NCI-H2029 (cell line): ENCODE measurements around the gene NOL4L.

Source experiments
- DNase-seq: peaks from one replicate; lab custom pipeline; 2025; lab: John Stamatoyannopoulos, UW

NOL4L gene

GRCh38 chr20:32483351-32484224, 101.5 kb downstream of the NOL4L start:
- DNase-seq = peak; percentile 86

GRCh38 chr20:32482442-32483261, 102.5 kb downstream of the NOL4L start:
- no peak for DNase-seq

- no peak for DNase-seq
These were observed 103.0 kb downstream of the NOL4L start for GRCh38 chr20:32482143-32482441.

- DNase-seq = no peak
These were observed 103.6 kb downstream of the NOL4L start for GRCh38 chr20:32481311-32482142.

GRCh38 chr20:32480371-32481241, 104.5 kb downstream of the NOL4L start:
- no peak for DNase-seq

DNA sequence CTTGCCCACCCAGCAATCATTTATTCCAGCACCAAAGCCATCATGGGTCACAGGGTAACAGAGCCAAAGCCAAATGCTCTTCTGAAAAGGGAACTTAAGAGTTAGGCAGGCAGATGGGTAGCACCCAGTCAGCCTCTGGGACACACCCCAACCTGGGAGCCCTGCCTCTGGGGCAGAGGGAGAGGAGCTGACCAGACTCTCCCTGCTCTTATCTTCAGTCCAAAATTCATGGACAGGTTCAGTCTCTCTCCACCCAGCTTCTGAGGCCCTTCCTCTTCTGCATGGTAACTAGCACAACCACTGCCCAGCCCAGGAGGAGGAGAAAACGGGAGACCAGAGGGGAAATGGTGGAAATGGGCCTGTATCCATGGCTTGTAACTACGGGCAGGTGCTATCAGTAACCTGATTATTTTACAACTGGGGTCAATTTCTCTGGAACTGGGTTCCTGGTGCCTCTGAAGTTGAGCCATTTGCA, 105.4 kb downstream of the NOL4L start:
- DNase-seq = no peak

DNA sequence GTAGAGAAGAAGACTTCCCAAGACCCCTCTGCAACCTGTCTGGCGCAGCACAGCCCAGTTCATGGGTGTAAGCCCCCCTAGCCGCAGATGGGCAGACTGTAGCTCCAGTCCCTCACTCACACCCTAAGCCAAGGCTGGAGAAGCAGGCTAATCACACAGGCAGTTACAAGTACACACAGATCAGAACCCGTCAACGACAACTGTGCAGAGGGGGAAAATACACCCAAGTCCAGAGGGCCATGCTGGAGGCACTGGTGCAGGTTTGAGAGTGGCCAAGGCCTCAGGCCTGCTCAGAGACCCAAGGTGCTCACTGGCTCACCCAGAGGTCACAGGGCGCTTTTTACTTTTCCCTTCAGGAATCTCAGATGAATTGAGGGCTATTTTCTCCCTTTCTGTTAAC, 106.1 kb downstream of the NOL4L start:
- no peak for DNase-seq

DNA sequence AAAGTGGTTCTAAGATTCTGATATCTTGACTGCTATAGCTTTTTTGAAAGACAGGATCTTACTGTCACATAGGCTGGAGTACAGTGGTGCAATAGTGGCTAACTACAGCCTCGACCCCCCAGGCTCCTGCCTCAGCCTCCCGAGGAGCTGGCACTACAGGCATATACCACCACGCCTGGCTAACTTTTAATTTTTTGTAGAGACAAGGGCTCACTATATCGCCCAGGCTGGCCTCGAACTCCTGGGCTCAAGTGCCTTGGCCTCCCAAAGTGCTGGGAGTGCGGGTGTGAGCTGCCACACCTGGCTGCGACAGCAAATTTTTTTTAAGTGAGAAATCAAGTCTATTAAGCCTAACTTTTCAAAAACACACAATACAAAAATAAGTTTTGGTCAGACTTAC, 106.6 kb downstream of the NOL4L start:
- DNase-seq = no peak

GRCh38 chr20:32477594-32478512, 107.3 kb downstream of the NOL4L start:
- DNase-seq = no peak

DNA sequence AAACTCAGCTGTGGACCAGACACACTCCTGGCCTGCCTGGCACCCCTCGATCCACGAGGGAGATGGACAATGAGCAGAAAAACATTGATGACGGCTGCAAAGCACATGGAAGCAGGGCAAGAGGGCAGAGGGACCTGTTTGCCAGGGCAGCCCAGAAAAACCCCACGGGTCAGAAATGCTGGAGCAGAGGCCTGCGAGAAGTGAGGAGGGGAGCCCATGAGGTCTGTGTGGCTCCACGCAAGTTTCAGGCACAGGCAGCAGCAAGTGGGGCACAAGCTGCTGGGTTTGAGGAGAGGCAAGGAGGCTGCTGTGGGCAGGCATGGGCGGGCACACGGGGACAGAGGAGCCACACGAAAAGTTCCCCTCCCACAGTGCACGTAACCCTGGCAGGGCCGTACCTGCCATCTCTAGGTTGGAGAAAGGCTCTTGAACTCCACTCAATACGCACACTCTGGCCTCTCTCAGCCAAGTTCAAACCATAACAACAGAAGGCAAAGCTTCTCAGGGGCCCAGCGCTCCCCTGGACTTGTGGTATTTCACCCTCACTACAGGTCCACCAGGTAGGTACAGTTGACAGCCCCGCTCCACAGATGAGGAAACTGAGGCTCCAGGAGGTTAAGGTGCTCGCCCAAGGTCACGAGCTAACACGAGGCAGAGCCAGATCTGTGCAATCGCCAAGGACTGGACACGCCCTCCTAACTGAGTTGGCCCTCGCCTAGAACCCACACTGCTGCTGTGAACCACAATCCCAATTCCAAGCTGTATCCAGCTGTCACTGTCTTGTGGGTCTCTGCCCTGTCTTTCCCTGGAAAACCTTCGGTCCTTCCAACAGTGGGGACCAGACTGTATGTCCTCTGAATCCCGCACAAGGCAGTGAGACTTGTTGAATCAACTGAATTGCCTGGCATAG, 108.2 kb downstream of the NOL4L start:
- DNase-seq = no peak

DNA sequence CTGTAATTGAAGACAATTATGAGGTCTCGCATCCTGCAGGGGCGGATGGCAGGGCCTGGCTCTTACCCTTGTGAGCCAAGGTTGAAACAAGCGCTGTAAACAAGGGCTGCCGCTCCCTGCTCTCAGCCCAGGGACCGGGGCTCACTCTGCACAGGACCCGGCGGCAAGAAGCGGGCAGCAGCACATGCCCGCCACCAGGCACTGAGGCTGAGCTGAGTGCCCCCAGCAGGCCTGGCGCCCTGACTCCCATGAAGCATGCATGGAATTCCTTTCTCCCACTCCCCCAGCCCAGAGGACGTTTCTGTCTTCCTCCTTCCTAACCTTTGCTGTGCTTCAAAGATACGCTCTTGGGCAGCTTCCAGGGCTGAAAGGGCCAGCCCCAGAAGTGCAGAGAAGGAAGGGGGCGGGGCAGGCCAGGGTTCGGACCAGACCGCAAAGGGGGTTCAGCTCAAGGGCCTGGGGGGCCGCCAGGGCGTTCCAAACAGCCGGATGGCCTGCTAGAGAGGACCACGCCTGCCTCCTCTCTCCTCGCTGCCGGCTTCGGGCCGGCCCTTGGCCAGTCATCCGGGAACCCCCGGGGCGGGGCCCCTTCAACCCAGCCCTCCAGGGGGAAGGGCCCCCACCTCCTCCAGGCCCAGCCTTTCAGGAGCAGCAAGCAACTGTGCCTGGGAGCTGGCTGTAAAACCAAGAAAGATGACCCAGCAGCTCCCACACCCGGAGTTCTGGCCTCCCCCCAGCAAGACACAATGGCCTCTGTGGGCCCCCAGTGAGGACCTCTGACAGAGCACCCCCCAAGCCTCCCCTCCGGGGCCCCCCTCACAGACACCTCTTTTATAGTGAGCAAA, 109.9 kb downstream of the NOL4L start:
- DNase-seq = no peak

DNA sequence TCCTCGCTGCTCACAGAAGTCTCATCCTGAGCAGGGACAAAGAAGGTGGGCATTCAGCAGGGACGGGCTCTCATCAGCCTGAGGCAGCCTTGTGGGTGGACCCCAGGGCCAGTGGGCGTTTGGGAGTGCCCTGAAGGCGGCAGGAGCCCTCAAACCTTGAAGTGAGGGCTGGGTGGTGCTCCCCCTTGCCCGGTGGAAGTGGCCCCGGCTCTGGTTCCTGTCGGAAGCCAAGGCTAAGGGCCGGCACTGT, 110.5 kb downstream of the NOL4L start:
- DNase-seq = no peak

- no peak for DNase-seq
These were observed 111.0 kb downstream of the NOL4L start for GRCh38 chr20:32474009-32474716.

- DNase-seq = no peak
These were observed 111.7 kb downstream of the NOL4L start for GRCh38 chr20:32473231-32474008.

- DNase-seq = no peak
These were observed 112.4 kb downstream of the NOL4L start for GRCh38 chr20:32472581-32473207.

DNA sequence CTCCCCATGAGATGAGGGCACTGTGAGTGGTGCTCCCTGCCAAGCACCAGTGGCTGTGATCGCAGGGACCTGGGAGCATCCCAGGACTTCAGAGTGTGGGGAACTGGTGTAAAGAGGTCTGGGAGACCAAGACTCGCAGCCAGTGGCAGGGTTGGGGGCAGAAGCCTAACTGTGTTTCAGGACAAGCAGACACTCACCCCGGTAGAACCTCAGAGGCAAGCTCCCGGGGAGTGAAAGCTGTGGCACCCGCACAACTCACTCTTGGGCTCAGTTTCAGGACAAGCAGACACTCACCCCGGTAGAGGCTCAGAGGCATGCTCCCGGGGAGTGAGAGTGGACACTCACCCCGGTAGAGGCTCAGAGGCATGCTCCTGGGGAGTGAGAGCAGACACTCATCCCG, 114.2 kb downstream of the NOL4L start:
- no peak for DNase-seq
